ENCODE measurements around the gene PHACTR3.

PHACTR3 gene

DNA sequence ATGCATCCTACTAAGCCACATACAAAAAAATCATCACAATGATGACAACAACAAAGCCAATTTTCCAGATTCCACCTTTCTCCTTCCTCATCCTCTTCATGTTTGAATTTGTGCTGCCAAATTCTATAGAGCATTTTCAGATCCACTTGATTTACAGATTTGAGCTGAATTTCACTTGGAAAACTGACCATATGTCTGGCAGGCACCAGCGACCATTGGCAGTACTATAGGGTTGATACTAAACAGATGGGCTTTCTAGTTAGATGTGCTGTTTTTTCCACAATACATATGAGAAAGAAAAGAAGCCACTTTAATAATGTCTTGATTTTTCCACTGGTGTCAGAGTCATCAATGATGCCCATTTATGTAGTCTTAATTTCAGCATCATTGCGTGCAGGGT is 127.0 kb downstream of the PHACTR3 start:
- TF ChIP-seq RAD21 (IDR thresholded peaks at IDR 0.05; ENCODE audit: low read depth) (no peak), FOXM1 (IDR thresholded peaks at IDR 0.05; ENCODE audit: borderline replicate concordance, low read depth) (no peak), TAF1 (IDR thresholded peaks at IDR 0.05; ENCODE audit: low read depth) (no peak), CREB1 (IDR thresholded peaks at IDR 0.05; ENCODE audit: low read depth) (no peak), ZBTB7A (IDR thresholded peaks at IDR 0.05; ENCODE audit: low read depth) (no peak), TEAD4 (IDR thresholded peaks at IDR 0.05) (no peak), MAX (IDR thresholded peaks at IDR 0.05) (no peak), EP300 (IDR thresholded peaks at IDR 0.05; ENCODE audit: borderline replicate concordance) (no peak), EGR1 (IDR thresholded peaks at IDR 0.05) (no peak)

DNA sequence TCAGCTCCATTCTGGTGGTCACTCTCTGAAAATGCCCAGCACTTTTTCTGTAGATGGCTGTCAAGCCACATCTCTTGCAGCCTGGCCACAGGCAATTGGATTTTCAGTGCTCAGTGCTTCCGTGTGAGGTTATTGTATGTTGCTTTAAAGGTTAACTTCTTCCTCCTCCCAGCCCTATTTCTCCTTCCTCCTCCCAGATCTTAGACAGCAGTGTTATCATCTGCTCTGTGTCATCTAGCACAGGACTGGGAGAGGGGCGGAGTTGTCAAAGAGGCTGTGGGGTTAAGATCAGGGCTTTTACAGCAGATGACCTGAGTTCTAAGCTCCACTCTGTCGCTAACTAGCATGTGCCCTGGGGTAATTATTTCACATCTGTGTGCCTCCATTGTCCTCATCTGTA is 129.0 kb downstream of the PHACTR3 start:
- TF ChIP-seq REST (IDR thresholded peaks at IDR 0.05; ENCODE audit: low read depth) (no peak), TEAD4 (IDR thresholded peaks at IDR 0.05) (no peak)

- TF ChIP-seq REST (IDR thresholded peaks at IDR 0.05; ENCODE audit: low read depth) (no peak), TCF12 (IDR thresholded peaks at IDR 0.05; ENCODE audit: low read depth) (no peak), TEAD4 (IDR thresholded peaks at IDR 0.05) (no peak), FOXM1 (IDR thresholded peaks at IDR 0.05; ENCODE audit: borderline replicate concordance, low read depth) (no peak), NFIC (IDR thresholded peaks at IDR 0.05) (no peak), EP300 (IDR thresholded peaks at IDR 0.05; ENCODE audit: borderline replicate concordance) (no peak), ZBTB7A (IDR thresholded peaks at IDR 0.05; ENCODE audit: low read depth) (no peak)
- TF ChIP-seq, protein P1, sequence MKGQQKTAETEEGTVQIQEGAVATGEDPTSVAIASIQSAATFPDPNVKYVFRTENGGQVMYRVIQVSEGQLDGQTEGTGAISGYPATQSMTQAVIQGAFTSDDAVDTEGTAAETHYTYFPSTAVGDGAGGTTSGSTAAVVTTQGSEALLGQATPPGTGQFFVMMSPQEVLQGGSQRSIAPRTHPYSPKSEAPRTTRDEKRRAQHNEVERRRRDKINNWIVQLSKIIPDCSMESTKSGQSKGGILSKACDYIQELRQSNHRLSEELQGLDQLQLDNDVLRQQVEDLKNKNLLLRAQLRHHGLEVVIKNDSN (IDR thresholded peaks at IDR 0.05): no peak
These were observed 131.1 kb downstream of the PHACTR3 start for GRCh38 chr20:59735486-59735885.

GRCh38 chr20:59735917-59736316 is 131.6 kb downstream of the PHACTR3 start:
- no peak for TF ChIP-seq EP300 (IDR thresholded peaks at IDR 0.05; ENCODE audit: borderline replicate concordance)
- no peak for TF ChIP-seq TAF1 (IDR thresholded peaks at IDR 0.05; ENCODE audit: low read depth)
- TF ChIP-seq, protein P1 (IDR thresholded peaks at IDR 0.05): no peak
- no peak for TF ChIP-seq FOXM1 (IDR thresholded peaks at IDR 0.05; ENCODE audit: borderline replicate concordance, low read depth)
- TF ChIP-seq TEAD4 (IDR thresholded peaks at IDR 0.05): no peak
- no peak for TF ChIP-seq YY1 (IDR thresholded peaks at IDR 0.05; ENCODE audit: low read depth)
- no peak for TF ChIP-seq NFIC (IDR thresholded peaks at IDR 0.05)
- no peak for TF ChIP-seq ZBTB7A (IDR thresholded peaks at IDR 0.05; ENCODE audit: low read depth)
- TF ChIP-seq TCF12 (IDR thresholded peaks at IDR 0.05; ENCODE audit: low read depth): no peak
- TF ChIP-seq RAD21 (IDR thresholded peaks at IDR 0.05; ENCODE audit: low read depth): no peak
- no peak for TF ChIP-seq EGR1 (IDR thresholded peaks at IDR 0.05)

- no peak for TF ChIP-seq ZBTB7A (IDR thresholded peaks at IDR 0.05; ENCODE audit: low read depth)
- no peak for TF ChIP-seq EP300 (IDR thresholded peaks at IDR 0.05; ENCODE audit: borderline replicate concordance)
- no peak for TF ChIP-seq MAX (IDR thresholded peaks at IDR 0.05)
- TF ChIP-seq CEBPB (IDR thresholded peaks at IDR 0.05): no peak
- TF ChIP-seq NFIC (IDR thresholded peaks at IDR 0.05): no peak
- no peak for TF ChIP-seq EGR1 (IDR thresholded peaks at IDR 0.05)
- TF ChIP-seq, protein P1 (IDR thresholded peaks at IDR 0.05): no peak
- TF ChIP-seq TEAD4 (IDR thresholded peaks at IDR 0.05): no peak
- TF ChIP-seq RAD21 (IDR thresholded peaks at IDR 0.05; ENCODE audit: low read depth): no peak
- TF ChIP-seq TAF1 (IDR thresholded peaks at IDR 0.05; ENCODE audit: low read depth): no peak
- TF ChIP-seq FOXM1 (IDR thresholded peaks at IDR 0.05; ENCODE audit: borderline replicate concordance, low read depth): no peak
These were observed 132.0 kb downstream of the PHACTR3 start for GRCh38 chr20:59736366-59736765.

- no peak for TF ChIP-seq CEBPB (IDR thresholded peaks at IDR 0.05)
- no peak for TF ChIP-seq NFIC (IDR thresholded peaks at IDR 0.05)
- TF ChIP-seq EGR1 (IDR thresholded peaks at IDR 0.05): no peak
- TF ChIP-seq CREB1 (IDR thresholded peaks at IDR 0.05; ENCODE audit: low read depth): no peak
- no peak for TF ChIP-seq EP300 (IDR thresholded peaks at IDR 0.05; ENCODE audit: borderline replicate concordance)
- no peak for TF ChIP-seq ZBTB7A (IDR thresholded peaks at IDR 0.05; ENCODE audit: low read depth)
- TF ChIP-seq YY1 (IDR thresholded peaks at IDR 0.05; ENCODE audit: low read depth): no peak
- TF ChIP-seq REST (IDR thresholded peaks at IDR 0.05; ENCODE audit: low read depth): no peak
- no peak for TF ChIP-seq TEAD4 (IDR thresholded peaks at IDR 0.05)
- TF ChIP-seq TCF12 (IDR thresholded peaks at IDR 0.05; ENCODE audit: low read depth): no peak
- no peak for TF ChIP-seq RAD21 (IDR thresholded peaks at IDR 0.05; ENCODE audit: low read depth)
- TF ChIP-seq, protein P1 (IDR thresholded peaks at IDR 0.05): no peak
- TF ChIP-seq MAX (IDR thresholded peaks at IDR 0.05): no peak
- no peak for TF ChIP-seq TAF1 (IDR thresholded peaks at IDR 0.05; ENCODE audit: low read depth)
- TF ChIP-seq FOXM1 (IDR thresholded peaks at IDR 0.05; ENCODE audit: borderline replicate concordance, low read depth): no peak
These were observed 132.8 kb downstream of the PHACTR3 start for GRCh38 chr20:59737073-59737666.

All from Ishikawa (cell line).